Measurements from ENCODE around the gene PASK.
A peak's percentile ranks its signal among the peaks of the same experiment; 100 is the strongest.
"Not testable (repeated sequence)": the region's sequence is repeated elsewhere in the genome, so short reads cannot be mapped to it uniquely, and the experiment has no call there.

Gene PASK

DNA sequence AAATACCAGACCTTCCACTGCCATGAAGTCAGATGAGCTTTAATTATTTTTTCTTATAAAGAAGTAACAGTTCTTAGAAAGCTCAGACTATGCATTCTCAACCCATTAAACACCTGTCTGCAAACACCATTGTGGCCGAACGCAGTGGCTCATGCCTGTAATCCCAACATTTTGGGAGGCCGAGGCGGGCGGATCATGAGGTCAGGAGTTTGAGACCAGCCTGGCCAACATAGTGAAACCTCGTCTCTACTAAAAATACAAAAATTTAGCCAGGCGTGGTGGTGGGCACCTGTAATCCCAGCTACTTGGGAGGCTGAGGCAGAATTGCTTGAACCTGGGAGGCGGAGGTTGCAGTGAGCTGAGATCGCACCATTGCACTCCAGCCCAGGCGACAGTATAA lies 44.7 kb downstream of the PASK start:
- not testable (repeated sequence) for DNase-seq (ENCODE audit: low spot score)

DNA sequence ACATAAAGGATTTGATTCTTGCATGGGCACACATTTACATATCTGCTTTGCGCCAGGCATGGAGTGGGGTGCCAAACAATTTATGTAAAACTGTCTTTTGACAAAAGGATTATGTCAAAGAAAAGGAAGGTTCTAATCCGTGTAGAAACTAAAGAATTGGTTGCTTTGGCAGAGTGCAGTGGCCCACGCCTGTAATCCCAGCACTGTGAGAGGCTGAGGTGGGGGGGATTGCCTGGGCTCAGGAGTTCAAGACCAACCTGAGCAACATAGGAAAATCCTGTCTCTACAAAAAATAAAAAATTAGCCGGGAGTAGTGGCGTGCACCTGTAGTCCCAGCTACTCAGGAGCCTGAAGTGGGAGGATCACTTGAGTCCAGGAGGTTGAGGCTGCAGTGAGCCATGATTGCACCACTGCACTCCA lies 46.1 kb downstream of the PASK start:
- no peak for DNase-seq (ENCODE audit: low spot score)

DNA sequence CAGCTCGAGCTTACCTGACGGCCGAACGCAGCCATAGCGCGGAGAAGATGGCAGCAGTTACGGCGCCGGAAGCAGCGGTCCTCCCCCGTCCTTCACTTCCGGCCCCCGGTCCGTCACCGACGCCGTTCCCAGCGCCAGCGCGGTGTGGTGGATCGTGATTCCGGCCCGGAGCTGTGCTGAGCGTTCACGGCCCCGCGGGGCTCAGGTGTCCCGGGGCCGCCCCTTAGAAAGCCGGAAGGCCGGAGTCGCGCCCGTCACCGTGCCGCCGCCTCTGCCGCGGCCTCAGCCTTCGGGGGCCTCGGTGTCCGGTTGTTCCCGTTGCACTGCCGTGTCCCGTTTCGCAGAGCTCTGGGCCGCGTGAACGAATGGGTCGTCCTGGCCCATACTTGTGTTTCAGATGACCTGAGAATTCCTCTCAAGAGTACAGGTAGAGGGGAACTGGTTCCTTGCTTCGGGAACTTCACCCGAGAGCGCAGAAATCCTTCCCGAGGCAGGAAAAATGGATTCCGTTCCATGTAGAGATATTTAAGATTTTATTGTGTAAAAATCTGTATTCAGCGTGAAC lies 47.0 kb downstream of the PASK start, which contains the start of gene MTERF4:
MTERF4 (minus strand) TSS at position 49 of the 565 bp plus-strand sequence; CDS start at position 35, 14 bp downstream.
- peak; percentile 90 for DNase-seq (ENCODE audit: low spot score)

DNA sequence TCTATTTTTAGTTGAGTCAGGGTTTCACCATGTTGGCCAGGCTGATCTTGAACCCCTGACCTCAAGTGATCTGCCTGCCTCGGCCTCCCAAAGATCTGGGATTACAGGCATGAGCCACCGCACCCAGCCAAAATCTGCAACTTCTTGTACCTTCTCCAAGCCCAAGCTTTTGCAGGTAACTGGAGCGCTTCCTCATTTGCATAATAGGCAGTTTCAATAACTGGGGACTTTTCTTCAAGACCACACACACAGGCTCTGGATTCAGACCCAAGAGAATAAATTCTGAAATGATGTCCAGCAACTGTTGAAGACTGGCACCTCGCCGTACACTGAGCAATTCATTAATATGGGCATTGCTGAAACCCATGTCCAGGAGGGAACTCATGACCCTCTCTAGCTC lies 50.0 kb downstream of the PASK start:
- no peak for DNase-seq (ENCODE audit: low spot score)

DNA sequence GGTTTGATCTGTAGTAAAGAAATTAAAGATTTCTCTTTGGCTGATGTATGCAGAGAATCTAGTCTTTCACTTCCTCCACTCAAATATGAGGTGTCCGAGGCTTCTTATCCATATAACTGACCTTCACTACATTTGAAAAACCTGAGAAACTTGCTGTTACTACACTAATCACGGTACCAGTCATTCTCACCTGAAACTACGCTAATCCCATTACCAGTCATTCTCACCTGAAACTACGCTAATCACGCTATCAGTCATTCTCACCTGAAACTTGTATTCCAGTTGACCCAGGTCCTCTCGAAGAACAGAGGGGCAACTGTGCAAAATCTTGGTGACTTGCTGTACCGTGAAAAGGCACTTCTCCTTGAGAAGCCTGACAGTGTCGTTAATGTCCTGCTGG lies 52.3 kb downstream of the PASK start:
- no peak for DNase-seq (ENCODE audit: low spot score)

DNA sequence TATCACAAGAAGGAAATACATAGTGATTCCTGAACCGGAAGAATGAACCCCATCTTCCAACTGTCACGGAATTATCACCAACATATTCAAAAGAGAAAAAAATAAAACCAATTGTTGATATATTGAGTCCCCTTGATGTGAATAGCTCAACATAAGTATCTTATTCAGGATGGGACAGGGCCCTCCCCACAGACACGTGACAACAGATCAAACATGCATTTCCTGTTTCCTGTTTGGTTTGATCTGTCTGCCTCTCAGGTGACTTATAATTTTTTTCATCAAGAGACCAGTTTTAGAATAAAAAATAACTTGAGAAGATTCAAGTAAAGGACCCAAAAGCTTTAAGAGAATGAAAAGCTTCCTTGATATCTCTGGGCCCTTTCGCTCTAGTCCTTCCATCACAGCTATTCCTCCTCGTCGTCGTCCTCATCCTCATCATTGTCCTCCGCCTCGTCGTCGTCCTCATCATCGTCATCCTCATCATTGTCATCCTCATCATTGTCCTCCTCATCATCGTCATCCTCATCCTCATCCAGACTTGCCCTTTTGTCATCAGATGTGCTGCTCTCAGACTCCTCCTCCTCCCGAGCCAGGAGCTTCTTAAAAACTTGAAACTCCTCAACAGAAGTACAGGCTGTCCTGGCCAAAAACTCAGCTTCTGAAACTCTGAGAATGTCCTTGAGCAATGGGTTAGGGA lies 53.5 kb downstream of the PASK start:
- DNase-seq (ENCODE audit: low spot score), result no peak

DNA sequence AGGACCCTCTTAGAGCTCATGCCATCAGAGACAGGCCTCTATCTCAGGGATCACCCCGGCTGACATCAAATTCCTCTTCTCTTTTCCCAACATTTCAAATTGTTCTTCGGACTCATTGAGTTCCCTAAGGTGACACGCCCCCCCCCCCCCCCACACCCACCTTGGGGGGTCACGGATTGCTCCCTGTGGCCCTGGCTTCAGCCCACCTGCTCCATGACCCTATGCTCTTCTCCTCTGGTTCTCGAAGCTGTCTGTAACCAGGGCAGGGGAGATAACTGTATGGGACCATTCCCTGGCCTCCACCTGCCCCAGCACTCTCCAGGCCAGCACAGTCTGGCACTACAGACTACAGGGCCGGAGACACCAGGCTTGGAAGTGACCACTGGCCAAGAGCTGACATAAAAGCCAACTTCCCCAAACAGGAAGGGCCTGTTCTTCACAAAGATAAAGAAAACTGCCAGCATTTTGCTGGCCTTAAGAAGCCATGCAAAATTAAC lies 54.3 kb downstream of the PASK start:
- no peak for DNase-seq (ENCODE audit: low spot score)

DNA sequence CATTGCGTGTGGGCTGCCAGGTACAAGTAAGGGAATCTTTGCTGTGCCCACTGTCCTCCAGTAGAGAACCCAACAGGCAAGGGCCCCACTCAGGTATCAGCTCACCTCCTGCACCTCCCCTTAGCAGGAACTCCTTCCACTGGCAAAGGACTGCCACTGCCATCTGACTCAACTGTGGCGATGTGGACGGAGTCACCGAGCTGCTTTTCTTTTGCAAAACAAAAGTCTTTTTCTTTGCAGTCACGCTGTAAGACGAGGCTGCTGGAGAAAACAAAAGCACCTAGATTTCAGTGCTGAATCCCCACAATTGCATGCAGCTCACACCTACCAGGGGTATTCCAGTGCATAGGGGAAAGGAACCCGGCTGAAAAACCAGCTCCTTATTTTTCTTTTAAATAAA lies 55.1 kb downstream of the PASK start:
- DNase-seq (ENCODE audit: low spot score), result no peak

DNA sequence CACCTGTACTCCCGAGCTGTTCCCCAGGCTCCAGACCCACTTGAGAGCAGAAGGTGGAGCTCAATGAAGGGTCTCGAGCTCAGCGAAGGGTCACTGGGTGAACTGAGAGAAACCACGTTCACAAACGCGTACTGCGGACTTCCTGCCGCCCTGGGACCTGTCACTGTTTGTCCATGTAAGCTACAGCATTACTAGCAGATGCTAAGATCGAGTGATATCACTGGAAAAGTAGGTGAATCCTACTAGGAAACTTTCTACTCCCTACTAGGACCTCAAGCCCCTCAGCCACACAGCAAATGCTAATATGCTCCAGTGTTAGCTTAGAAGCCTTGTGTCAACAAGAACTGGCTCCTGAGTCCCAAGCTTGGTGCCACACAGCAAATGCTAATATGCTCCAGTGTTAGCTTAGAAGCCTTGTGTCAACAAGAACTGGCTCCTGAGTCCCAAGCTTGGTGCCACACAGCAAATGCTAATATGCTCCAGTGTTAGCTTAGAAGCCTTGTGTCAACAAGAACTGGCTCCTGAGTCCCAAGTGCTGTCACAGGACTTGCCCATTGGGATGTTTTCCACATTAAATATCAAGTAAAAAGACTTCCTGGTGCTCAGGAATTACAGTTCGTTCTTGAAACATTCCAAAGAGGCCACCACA lies 56.0 kb downstream of the PASK start:
- not testable (repeated sequence) for DNase-seq (ENCODE audit: low spot score)

DNA sequence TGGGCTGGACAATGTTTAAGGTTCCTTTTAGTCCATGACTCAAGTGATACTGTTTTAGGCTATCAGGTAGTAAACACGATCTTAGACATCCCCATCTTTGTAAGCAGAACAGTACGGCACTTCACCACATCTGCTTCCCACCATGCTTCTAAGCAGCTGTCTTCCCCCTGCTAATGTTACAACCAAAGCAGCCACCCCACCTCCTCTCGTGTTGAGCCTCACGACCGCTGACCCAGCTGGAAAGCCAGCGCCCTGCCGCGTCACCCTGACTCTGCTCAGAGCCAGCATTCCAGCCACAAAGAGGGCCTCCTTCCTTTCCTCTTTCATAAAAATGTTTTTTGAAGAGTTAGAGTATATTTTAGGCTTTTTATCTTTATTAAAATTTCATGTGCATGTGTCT lies 56.6 kb downstream of the PASK start:
- no peak for DNase-seq (ENCODE audit: low spot score)

DNA sequence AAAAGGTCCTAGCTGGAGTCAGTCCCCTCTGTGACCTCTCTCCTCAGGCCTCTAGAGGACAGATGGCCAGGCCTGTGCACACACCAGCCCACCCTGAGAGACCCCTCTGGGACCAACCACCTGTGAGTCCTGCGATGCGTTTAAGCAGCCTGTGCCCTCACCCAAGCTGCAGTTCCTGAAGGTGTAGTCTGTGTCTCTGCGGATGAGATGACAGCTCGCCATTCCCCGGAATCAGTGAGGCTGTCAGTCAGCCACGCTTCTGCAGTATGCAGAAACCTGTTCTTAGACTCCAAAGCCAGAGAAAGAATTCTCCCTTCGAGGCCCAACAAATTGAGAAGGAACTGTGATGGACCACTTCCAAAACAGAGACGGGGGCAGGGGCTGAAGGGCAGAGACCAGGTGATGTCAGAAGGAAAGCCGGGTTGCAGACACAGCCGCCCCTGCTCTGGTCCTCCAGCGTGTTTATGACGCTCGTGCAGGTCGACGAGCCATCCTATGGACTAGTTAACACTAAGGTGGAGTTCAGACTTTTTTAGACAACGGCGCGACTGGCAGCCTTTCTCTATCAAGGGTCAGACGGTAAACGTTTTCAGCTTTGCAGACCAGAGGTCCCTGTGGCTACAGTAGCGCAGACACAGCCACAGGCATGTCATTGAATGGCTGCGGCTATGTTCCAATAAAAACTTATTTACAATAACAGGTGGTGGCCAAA lies 57.4 kb downstream of the PASK start:
- no peak for DNase-seq (ENCODE audit: low spot score)

DNA sequence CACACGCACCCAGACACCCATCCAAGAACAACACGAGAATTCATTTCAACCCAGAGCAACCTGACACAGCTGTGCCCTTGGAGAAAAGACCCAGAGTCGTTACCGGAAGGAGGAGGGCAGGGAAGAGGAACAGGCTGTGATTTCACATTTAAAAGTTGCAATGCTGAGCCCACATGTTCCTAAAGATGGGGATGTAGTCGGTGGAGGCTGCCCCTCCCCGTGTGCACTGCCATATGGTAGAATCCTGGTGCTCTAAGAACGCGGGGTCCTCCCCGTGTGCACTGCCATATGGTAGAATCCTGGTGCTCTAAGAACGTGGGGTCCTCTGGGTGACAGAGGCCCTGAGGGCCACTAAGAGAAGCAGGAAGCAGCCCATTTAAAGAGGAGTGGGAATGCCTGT lies 58.1 kb downstream of the PASK start:
- no peak for DNase-seq (ENCODE audit: low spot score)

DNA sequence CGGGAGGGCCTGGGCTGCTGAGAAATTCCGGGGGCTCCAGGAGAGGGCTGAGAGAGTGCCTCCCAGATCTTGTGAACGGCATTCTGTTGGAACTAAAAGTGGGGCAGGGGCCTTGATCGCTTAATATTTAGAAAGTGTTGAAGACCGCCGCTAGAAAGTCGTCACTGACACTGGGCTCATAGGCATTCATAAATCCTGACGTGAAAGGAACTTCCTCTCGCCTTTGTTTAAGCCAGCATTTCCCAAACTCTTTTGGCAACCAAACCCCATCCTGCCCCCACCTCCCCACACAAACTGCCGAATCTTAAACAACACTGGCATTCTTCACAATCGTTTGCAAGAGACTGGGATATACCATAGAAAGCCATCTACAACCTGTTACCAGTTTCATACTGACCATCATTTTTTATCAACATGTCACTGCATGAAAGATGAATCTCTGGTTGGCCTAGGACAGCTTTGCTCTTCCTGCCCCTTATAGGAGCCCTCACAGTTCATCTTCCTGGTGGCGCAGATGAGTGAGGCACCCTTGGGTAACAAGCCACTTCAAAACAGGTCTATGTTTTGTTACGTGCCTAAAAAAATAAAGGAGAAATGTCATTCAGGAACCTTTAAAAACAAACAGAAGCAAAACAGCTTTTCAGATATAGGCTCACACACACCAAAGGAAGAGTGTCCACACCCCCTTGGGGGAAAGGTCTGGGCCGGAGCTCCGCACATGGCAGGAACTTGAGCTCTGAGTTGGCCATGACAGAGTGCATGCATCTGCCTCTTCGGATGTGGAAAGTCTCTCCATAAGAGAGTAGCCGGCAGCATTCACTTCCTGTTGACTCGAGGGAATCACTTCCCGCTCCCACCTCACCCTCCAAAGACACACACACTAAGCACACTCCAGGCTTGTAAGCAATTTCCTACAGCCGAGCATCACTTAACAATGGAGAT lies 60.2 kb downstream of the PASK start:
- no peak for DNase-seq (ENCODE audit: low spot score)

DNA sequence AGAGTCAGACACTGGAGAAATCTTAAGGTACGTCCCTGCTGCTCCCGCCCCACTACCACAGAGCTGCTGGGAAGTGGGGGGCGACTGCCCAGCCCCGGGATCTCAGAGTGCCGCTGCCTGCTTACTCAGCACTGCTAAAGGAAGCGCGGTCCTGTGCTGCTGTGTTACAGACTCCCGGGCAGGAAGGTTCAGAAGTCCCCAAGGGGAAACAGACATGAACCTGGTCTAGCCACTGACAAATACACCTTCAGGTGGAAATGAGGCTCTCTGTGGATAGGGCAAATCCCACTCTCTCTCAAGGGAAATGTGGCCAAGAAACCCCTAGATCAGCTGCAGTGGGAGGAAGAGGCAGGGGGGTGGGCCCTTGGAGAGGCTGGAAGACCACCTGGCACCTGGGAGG lies 60.9 kb downstream of the PASK start:
- DNase-seq (ENCODE audit: low spot score), result no peak

DNA sequence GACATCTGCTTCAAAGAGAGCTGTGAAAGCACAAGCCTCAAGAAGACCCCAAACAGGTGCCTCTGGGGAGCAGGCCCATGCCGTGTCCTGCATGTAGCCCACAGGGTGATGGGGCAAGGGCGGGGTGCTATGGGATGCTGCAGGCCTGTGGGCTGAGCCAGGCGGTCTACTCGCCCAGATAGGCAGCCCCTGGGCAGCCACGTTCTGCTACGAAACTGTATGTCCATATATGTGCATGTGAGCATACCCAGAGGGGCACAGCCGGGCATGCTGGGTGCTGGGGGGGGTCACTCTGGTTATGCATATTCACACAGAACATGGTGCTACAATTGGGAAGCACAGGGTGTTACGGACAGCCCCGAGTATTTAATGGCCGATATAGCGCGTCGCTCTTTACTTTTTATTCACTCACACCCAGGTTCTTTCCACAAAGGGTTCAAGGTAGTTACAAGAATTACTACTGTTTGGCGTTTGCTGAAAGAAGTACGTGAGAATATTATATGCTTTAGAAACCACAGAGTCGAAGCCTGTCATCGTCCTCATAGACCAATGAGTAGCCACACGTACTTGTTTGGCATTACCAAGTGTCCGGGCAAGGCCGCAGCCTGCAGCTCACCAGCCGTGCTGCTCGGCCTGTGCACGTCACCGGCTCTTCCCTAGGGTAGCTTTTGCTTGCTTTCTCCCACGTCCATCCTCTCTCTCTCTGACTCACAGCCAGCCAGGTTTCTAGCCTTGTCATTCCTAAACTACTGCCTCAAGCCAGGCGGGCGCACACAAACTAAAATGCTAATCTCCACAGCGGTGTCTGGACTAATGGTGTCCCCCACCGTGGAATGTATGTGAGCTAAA lies 61.6 kb downstream of the PASK start:
- DNase-seq (ENCODE audit: low spot score), result no peak

DNA sequence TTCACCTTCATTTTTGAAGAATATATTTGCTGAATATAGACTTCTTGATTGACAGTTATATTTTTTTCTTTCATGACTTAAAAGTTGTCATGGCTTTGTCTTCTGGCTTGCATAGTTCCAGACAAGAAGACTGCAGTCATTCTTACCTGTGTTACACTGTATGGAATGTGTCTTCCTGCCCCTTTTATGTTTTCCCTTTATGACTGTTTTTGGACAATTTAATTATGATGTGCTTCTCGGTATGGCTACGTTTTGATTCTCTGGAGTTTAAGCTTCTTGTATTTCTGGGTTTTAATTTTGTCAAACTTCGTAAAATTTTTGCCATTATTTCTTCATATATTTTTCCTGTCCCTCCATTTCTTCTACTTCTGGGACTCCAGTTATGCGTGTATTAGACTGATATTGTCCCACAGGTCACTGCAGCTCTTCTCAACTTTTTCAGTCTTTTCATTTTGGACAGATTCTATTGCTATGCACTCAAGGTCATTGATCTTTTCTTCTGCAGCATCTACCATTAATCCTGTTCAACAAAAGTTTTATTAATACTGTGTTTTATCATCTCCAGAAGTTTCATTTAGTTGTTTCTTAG lies 64.3 kb downstream of the PASK start:
- DNase-seq (ENCODE audit: low spot score), result no peak

DNA sequence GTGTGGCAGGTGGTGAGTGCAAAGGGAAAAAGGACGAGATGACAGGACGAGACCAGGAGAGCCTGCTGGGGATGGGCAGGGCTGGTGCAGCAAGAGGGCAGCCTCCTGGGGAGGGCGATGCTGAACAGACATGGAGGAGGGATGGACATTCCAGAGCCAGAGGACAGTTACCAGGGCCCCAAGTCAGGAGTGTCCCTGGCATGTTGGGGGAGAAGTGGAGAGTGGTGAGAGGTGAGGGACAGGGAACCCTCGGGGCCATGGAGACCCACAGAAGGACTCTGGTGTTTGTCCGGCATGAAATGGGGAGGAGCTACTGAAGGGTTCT lies 66.2 kb downstream of the PASK start:
- no peak for DNase-seq (ENCODE audit: low spot score)

DNA sequence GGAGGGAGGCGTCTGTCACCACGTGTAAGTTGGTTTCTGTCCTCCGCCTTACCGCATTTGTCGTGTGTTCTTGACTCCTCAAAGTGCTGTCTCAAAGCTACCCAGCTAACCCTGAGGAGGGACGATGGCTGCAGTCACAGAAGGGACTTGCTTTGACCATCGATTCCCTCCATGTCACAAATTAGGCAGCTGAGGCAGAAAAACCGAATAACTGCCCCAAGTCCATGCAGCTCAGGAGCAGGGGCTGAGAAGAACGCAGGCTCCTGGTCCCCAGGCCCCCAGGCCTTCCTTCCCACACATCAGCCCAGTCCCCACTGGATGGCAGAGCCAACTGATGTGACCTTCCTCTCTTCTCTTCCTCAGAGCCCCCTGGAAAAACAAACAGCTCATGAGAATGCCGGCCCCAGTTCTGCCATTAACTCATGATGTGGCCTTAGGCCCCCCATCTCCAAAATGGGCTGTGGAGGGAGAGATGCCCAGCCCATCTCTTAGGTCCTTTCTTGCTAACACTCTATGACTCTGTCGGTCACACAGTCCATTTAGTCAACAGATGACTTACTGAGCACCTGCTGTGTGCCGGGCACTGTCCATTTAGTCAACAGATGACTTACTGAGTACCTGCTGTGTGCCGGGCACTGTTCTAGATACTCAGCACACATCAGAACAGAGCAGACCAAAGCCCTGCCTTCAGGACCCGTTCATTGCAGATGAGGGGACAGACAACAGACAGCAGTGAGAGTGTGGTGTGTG lies 66.8 kb downstream of the PASK start:
- no peak for DNase-seq (ENCODE audit: low spot score)

DNA sequence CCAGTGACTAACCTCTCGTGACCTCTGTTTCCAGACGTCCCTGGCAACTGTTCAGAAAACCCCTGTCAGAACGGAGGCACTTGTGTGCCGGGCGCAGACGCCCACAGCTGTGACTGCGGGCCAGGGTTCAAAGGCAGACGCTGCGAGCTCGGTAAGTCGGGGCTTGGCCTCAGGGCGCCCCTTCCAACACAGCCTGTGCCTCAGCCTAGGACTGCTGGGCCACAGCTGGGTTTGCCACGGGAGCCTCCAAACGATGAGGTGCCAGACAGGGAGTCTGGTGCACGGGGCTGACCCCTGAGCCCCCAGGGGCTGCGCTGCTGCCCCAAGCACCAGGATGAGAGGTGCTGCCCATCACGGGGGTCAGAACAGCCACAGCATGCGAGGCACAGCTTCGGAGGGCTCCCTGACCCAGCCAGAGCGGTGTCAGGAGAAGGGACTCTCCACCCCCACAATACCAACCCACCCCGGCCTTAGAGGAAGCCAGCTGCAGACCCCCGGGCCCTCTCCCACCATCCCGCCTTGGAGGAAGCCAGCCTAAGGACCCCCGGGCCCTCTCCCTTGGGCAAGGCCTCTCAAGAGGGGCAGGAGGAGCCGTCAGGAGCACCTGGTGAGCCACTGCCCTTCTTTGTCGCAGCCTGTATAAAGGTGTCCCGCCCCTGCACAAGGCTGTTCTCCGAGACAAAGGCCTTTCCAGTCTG lies 67.5 kb downstream of the PASK start:
- DNase-seq (ENCODE audit: low spot score), result no peak
